ENCODE data around the gene BEND7.

The BEND7 gene

DNA sequence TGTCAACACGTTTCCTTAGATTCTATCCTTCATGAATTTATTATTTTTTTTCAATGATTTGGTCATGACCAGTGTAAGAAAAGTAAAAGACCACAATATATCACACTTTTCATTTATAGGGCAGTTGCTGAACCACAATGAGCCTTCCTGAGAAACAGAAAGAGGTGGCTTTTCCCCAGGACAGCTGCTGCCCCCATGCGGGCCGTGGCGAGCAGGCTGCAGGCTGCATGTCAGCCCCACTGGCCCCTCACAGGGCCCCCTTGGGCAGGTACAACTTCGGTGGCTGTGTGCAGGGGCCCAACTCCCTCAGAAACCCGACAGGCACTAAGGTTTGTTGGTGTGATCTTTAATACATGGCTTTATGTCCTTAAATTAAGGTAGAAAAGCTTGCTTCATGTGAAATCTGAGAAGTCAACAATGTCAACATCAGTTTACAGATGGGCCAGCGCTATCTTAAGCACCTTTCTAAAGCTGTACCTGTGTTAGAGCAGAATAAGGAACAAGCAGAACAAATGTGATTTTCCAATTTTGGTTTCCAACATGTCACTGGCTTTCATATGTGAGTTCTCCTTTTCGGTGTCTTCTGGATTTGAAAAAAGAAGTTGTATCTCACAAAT lies 10.6 kb downstream of the BEND7 start:
- DNase-seq = peak; percentile 49

DNA sequence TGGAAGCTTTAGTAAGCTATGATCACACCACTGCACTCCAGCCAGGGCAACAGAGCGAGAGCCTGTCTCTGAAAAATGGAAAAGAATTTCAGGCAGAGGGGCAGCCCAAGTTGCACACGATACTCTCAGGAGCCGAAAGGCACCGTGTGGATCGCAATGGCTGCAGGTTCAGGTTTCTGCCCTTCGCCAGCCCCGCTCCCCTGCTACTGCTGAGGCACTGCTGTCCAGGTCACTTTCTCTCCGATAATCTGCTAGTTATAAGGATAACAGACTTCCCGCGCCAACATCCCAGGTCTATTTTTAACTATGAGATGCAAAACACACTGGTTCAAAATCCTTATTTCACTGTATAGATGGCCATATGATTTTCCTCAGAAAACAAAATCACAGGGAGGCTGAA lies 11.1 kb downstream of the BEND7 start:
- DNase-seq = no peak

DNA sequence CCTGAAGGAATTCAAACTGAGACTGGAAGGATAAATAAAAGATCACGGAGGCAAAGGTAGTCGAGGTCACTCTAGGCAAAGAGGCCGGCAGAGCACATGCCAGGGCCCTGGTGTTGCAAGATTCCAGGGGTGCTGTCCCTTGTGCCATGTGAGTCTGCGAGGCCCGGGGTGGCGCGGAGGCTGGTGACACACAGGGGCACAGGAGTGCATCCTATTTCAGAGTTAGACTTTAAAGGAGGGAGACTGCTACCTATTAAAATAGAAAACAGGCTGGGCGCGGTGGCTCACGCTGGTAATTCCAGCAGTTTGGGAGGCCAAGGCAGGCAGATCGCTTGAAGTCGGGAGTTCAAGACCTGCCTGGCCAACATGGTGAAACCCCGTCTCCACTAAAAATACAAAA lies 12.6 kb downstream of the BEND7 start:
- DNase-seq = no peak

DNA sequence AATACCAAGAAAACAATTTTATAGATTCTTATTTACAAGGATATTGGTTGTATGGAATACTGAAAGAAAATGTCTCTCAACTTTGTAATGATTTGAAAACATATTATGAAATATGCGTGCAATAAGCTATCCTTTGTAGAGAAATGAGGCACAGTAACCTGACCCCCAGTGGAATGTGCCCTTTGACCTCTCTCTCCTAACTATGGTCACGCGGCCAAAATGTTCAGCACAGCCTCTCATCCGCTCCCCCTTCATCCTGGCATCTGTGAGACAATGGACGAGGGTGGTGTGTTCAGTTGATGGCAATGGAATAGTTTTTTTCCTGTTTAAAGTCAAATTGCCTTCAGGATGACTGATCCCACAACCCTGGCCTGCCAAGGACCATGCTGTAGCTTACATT lies 13.3 kb downstream of the BEND7 start:
- peak; percentile 45 for DNase-seq

DNA sequence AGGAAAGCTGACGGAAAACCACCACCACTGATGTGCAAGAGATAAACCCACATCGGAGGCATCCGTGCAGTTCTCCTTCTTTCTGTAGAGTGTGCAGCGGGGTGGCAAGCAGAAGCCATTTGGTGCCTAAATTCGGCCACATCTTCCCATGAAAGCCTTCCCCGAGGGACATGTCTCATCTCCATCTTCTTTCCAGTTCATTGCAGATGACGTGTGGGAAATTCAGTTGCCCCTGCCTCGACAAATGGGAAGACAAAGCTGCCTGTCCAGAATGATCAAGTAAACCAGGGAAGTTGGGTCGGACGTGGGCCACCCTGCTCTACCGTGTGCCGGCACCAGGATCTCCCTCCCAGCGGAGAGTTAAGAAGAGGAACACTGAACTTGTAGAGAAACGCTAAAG lies 14.5 kb downstream of the BEND7 start:
- DNase-seq = peak; percentile 67

DNA sequence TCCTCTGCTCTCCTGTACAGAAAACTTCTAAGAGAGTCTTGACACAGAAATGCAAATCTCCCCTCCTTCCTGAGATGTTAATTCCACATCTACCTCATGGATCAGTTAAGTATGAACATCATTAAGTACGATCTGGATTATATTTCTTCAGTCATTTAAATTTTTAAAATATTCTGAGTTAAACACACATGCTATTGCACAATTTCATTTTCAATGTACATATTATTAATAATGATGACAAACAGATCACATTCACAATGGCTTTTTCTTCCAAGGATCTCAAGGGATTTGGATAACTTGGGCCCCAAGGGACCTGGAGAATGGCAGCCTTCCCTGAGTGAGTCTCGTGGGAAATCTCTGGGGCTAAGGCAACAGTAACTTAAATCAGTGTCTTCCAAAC lies 16.2 kb downstream of the BEND7 start:
- DNase-seq = no peak

DNA sequence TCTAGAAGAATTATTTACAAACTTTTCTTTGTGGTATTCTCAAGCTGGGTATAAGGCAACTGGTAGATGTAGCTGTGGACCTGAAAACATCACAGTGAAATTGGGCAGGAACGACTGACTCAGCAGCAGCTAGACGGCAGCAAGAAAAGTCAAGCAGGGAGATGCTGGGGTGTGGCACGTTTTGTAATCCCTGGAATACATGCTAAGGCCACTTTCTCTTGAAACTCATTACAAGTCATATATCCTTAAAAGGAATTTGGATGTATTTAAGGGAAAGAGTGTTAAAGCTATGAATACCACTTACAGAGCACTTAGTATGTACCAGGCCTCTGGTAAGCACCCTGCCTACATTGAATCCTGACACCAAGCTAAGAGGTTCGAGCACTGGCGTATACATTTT lies 17.4 kb downstream of the BEND7 start:
- no peak for DNase-seq

DNA sequence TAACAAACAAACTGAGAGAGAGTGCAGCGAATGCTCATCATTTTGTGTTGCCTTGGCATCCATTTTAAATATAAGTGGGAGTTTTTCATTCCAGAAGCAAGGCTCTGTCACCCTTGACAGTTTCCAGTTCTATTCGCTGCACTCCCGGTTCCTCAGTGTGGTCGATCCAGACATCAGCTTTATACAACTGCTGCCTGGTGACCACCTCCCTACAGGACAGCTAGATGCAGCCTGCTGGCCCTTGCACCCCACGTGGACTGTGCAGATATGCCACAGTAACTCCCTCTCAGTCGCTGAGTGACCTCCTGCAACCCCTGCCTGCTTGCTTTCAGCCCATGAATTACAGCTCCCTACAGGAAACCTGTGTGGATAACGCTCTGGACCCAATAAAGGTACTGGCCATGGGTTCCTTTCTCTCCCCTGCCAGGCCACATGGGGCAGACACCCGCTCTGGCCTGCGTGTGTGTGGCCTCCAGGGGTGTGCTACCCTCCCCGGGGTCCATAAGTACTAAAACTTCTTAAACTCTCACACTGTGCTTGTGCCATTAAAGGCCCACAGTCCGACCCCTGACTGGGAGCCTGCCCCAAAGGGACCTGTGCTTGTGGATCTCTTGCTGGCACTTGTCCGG lies 23.6 kb downstream of the BEND7 start:
- no peak for DNase-seq

DNA sequence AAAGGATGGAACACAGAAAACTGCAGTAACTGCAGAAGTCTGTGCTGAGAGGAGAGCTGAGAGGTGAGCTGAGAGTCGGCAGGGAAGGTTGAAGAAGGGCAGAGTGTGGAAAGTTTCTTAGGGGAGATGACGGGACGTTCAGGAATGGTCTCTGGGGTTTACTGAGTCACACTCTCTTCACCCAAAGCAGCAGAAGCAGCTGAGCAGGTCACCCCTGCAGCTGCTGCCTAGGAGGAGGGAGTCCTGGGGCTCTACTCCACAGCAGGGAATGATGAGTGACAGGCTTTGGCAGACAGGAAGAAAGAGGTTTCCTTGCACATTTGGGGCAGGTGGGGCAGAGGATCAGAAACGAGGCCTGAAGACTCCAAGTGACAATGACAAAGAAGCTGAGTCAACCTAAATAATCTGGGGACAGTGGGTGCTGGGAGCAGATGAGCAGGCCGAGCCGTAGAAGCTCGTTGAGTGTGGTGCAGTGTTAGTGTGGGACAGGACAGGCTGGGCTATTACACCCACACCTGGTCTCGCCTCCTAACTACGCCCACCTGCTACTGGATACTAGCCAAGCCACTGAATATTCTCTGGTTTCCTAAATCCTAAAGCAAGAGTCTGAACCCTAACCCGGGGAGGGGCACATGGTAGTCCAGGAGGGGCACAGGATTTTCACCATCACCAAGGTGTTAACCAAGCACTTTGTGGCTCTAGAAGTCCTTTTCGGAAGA lies 24.9 kb downstream of the BEND7 start:
- peak; percentile 27 for DNase-seq

DNA sequence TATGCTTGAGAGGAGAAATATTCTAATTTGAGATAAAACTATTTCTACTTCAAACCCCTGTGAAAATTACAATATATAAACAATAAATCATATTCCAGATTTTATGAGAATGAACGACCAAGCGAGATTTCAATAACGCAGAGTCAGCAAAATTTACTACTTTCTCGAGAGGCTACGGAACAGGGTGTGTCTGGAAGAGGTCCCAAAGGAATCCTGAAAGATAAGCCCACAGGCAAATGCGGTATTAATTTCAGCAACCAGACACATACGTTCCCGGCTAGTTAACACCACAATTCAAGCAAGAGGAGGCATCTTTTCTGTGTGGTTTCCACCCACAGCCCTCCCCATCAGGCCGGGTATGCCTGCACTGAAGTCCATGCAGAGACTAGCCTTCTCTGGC lies 26.4 kb downstream of the BEND7 start:
- DNase-seq = no peak

DNA sequence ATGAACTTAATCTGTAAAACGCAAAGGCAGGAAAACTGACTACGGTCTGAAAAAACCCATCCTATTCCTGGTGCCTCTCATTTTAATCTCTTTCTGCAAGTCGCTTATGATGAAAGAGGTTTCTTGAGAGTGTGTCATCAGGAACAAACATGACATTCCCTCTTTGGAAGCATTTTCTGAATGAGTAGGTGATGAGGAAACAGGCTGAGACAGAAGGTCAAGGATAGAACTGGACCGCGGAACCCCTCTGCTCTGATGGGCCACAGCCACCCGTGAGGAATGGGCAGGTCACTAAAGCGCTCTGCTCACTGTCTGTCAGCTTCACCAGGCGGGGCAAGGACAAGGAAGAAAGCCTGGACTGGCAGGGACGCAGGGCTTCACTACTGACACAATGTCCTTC lies 28.6 kb downstream of the BEND7 start:
- DNase-seq = no peak

DNA sequence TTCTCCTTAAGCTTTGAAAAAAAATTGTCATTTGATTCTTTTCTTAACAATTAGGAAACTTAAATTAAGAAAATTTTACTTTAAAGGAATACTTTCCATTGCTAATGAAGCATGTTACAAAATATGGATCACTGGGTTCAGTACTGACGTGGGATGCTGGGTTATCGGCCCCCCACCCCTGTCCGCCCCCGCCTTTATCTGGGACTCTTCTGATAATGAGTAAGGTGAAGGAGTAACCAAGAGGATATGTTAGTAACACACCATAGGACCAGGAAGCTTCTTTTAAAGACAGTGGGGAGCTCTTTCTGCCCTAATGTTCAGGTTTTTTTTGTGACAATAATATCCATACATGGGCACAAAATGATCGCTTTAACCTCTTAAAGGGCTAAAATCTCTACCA lies 29.7 kb downstream of the BEND7 start:
- no peak for DNase-seq

DNA sequence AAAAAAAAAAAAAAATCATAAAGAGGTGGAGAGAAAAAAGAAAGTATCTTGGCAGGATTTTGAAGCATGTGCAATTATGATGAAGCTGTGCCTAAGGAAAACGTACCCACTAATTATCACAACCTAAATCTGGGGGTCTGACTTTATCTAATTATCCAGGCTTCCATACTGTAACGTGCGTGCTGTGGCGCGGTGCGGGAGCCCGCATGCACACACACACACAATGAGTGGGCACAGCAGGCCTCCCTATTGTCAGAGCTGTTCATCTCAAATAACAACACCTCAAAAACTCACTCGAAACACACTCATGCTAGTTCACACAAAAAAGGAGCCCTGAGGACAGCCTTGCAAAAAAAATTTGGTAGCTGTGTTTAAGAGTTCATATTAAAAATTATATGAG lies 31.9 kb downstream of the BEND7 start:
- peak; percentile 59 for DNase-seq

DNA sequence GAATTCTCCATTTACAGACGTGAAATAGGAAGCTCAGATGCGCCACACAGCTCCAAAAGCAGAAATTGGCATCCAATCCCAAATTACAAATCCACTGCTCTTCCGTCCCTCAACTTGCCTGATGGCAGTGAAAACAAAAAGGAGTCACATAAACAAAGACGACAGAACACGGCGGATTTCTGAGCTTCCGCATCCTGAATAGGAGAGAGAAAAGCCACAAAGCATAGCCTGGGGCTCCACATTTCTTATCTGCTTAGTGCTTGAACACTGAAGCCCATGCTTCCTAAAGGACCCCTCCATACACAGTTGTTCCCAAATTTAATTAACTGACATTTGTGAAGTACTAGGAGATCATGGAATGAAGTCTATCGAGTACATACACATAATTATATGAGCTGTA lies 32.6 kb downstream of the BEND7 start:
- DNase-seq = no peak

DNA sequence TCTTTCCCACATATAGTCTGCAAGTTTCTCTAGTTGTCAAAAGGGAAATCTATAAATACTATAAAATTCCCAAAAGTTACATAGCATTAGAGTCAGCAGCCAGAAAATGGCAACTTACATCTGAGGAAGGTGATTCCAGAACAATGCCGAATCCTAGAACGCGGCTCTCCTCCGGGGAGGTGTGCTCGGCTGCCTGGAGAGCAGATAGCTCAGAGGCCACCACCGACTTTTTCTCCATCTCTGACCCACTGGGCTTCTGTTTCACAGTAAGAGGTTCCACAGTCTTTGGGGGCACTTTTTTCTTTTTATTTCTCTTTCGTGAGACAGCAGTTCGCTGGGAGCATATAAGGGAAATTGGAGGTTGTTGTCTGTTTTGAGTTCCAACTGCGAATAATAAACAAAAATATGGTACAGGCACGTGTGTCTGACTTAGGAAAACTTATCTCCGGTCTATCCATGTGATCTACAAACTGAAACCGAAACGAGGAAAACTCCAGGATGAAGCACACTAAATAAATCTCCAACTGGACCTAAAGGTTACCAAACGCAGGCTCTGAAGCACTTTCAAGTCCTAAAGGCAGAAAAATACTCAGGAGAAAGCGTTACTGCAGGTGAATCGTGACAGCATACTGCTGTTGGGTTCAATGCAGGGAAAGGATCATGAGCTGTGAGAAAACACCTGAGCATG lies 36.2 kb downstream of the BEND7 start:
- DNase-seq = no peak

DNA sequence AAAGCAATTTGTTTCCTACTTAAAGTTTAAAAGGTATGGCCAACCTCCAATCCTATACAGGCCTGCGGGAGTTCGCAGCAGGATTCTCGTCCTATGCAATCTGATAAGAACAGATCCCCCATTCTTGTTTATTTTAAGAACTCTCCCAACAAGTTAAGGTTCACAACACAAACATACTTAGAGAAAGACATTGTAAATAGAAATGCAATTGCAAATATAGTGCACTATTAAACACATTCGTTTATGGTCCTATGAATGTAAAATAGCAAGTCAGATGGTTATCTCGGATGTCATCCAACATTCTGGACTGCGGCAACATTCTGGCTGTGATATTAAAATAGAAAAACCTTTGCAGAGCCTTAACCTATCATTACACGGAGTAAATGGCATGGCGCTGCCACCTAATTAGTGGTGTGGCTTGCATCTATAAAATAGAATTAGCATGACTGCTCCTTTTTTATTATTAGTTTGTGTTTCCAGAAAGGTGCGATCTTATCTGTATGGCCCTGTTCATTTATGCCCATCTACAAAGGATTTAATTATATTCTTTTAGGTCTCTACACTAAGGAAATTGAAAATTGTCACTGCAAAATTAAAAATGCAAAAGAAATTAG lies 37.0 kb downstream of the BEND7 start:
- DNase-seq = no peak

DNA sequence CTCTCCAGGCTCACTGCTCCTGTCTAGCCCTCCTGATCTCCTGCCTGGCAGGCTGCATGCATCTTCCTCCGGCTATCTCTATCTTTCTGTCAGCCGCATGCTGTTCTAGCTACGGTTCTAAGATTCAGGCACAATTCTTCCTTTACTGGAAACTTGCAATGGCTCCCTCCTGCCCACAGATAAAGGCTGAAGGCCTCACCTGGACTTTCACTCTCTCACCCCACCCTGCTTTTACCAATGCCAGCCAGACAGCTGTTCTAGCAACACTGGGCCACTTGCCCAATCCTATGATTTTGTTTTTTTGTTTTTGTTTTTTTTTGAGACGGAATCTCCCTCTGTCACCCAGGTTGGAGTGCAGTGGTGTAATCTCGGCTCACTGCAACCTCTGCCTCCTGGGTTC lies 38.3 kb downstream of the BEND7 start:
- no peak for DNase-seq

DNA sequence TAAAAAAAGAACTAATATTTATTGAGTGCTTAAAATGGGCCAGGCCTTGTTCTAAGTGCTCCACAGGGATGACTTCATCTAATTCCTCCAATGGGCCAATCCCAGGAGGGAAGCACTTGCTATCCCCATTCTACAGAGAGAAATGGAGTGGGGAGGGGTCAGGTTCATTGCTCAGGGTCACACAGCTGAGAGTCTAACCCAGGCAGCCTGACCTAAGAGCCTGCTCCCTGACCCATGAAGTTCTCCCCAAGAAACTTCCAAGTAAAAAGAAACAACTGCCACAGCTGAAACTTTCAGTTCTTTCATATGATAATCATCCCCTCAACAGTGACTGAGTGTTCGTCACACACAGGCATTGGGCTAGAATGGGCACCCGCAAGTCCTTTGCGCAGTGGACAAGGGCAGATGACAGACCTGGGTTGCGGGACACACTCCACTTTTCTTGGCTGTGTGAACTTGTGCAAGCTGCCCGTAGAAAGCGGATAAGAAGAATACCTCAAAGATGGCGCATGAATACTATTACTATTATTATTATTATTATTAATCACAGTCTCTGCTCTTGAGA lies 39.7 kb downstream of the BEND7 start:
- DNase-seq = no peak

DNA sequence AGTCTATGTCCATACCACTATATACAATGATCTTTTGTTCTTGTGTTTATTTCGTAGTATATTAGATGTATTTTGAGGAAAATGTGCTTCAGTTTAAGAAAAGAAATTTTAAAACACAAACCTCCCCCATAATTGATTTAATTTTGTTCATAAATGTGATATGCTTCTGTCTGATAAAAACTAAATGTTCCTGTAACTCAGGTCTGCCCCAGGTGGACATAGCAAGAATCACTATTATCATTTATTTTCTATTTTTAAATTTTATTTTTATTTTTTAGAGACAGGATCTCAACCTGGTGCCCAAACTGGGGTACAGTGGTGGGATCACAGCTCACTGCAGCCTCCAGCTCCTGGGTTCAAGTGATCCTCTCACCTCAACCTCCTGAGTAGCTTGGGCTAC lies 43.2 kb downstream of the BEND7 start:
- no peak for DNase-seq

DNA sequence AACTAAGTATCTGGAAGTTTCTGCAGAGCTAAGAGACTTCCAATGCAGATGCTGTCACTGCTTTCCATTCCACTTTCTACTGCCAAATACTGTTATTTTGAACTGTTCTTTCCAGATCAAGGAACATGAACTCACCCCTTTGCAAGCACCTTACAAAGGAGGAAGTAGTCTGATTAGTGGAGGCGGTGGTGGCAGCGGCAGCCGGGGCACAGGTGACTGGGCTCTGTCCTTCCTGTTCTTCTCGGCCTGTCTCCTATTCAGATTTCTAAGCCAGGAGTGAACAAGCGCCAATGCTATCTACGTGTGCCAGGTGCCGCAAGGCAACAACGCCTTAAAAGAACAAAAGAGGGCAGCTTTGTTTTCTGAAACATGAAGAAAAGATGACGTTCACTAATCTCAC lies 44.9 kb downstream of the BEND7 start:
- no peak for DNase-seq

DNA sequence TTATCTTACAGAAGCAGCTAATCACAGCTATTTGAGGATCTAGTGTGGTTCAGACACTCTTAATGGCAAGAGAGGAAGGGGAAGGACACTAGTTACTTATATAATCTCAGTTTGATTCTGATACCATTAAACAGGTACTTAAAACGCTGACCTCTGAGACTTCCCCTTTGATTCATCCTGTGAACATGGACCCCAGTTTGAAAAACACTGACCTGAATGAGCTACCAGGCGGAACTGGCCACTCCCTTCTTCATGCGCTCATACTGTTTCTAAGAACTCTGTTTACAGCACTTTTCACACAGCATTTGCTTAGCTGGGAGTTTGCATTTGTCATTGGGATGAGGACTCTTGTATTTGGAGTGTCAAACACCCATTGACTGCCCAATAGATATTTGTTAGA lies 45.7 kb downstream of the BEND7 start:
- peak; percentile 66 for DNase-seq

DNA sequence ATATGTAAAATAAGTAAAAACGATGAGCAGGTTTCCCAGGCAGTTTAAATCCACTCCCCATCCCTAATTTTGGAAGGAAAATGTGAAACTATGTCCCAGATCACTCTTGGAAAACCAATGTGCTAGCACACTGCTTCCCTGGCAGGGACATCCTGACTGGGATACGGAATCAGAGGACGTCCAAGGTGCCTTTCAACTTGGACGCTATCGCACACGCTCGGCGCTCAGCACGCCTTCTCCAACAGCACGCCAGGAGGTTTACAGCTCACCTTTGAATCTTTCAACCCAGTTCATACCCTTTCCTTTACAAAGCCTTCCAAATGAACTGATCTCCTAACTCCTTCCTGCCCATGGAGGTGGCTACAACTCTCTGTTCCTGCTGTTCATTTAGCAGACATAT lies 47.1 kb downstream of the BEND7 start:
- no peak for DNase-seq

DNA sequence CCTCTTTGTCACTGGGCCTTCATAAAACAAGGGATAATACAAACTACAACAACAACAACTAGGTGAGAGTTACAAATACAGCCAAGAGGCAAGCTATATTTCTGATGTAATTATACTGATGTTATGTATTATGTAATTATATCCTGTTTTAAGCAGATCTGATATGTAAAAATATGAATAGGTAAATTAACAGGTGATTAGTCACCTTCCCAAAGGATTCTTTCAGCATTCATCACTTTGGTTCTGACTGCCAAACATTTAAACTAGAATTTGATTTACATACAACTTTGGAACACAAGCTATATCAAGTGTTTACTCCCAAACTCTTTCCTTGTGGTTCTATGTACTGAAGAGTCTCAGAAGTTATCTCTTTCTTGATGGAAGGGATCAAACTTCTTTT lies 53.7 kb downstream of the BEND7 start:
- DNase-seq = no peak
